GM21515 (cell line): ENCODE results near the gene ZNF689.

Source experiments
- ATAC-seq: cut with Tn5 transposase; IDR thresholded peaks from one replicate; pipeline ENCODE4 v1.9.1; 2021; ENCODE audit not compliant: unreplicated experiment

ZNF689 gene

GRCh38 chr16:30609926-30610839 lies at the start of gene ZNF689:
TSS of gene ZNF689 (minus strand) at chr16:30610389. CDS start at chr16:30610041, 348 bp downstream.
- ATAC-seq, result peak; percentile 73

- ATAC-seq, result peak; percentile 22
Observed at GRCh38 chr16:30658731-30659506, 48.7 kb upstream of the ZNF689 start.

- peak; percentile 66 for ATAC-seq
Observed at GRCh38 chr16:30657866-30658730, 47.9 kb upstream of the ZNF689 start, which contains the start of gene FBRS. TSS of gene FBRS (plus strand) at chr16:30658431. CDS start at chr16:30659519, 1,088 bp downstream.

DNA sequence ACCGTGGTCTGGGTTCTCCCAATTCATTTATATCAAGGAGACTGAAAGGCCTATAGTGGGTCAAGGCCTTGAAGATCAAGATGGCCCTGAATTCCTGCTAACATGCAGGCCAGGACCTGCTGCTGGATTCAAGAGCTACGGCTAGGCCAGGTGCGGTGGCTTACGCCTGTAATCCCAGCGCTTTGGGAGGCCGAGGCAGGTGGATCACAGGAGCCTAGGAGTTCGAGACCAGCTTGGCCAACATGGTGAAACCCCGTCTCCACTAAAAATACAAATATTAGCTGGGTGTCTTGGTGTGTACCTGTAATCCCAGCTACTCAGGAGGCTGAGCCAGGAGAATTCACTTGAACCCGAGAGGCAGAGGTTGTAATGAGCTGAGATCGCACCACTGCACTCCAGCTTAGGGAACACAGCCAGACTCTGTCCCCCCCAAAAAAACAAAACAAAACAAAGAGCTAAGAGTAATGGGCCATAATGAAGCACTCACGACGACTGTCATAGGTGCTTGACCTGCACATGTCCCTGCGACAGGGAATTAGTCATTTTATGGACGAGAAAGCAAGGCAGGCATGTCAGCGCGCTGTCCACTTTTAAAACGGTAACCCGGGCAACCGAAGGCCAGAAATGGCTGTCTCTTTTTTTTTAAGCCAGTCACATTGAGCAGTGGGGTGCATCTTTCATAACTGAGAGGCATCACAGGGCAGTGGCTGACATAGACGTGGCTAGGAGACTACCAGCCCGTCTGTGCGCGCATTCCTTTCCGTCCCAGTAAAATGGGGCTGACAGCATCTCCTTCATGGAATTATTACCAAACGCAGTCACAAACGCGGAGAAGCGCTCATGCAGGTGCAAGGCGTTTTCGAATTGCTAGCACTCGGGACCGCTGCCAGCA lies 47.0 kb upstream of the ZNF689 start:
- ATAC-seq, result no peak

GRCh38 chr16:30656388-30656787 lies 46.2 kb upstream of the ZNF689 start:
- ATAC-seq, result no peak

- no peak for ATAC-seq
Observed at GRCh38 chr16:30655815-30656347, 45.7 kb upstream of the ZNF689 start.

- ATAC-seq, result no peak
Observed at GRCh38 chr16:30654856-30655255, 44.7 kb upstream of the ZNF689 start.

GRCh38 chr16:30652718-30653117 lies 42.5 kb upstream of the ZNF689 start:
- ATAC-seq, result no peak

DNA sequence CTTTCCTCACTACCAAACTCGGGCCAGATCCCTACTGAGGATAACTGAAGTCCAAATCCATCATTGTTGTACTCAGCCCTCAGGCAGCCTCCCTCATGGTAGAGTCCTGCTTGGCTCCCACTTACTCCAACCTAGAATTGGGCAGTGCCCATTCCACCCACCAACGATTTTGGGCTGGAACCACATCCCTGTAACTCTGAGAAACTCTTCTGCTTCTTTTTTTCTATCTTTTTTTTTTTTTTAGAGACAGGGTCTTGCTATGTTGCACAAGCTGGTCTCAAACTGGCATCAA lies 41.8 kb upstream of the ZNF689 start:
- ATAC-seq, result no peak

GRCh38 chr16:30651124-30652004 lies 41.2 kb upstream of the ZNF689 start:
- peak; percentile 41 for ATAC-seq

GRCh38 chr16:30650369-30651123 lies 40.4 kb upstream of the ZNF689 start, which contains the start of gene PRR14:
TSS of gene PRR14 (plus strand) at chr16:30650960. CDS start at chr16:30651646, 686 bp downstream.
- ATAC-seq, result peak; percentile 68

DNA sequence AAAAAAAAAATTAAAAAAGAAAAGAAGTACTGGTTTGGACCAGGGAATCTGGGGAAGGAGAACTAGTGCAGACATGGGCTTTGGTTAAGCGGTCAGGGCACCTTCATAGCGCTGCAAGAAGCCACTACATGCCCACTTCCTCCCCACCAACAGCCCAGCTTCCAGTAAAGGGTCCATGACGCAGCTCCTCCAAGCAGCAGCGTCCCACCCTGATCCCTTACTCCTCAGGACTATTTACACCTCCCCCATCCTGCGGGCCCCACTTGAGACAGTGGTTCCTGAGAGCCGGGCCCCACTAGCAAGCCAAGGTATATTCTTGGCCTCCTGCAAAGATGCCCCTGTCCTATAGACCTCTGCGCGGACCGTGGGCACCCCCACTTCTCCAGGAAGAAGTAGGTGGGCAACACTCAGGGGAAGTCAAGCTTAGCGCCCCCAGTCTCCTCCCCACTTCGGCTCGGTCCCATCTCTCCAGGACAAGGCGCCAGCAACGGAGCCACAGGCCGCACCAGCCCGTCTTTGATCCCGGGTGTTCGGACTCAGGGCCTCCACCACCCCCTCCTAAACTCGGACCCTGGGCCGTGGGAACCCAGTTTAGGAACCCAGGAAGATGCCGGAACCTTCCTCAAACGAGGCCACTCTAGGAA lies 39.7 kb upstream of the ZNF689 start:
- ATAC-seq, result no peak

GRCh38 chr16:30647274-30647571 lies 37.0 kb upstream of the ZNF689 start:
- no peak for ATAC-seq

GRCh38 chr16:30645727-30646126 lies 35.5 kb upstream of the ZNF689 start:
- ATAC-seq, result no peak

- no peak for ATAC-seq
Observed at GRCh38 chr16:30644334-30644830, 34.2 kb upstream of the ZNF689 start.

- ATAC-seq, result no peak
Observed at GRCh38 chr16:30641378-30641982, 31.3 kb upstream of the ZNF689 start.

DNA sequence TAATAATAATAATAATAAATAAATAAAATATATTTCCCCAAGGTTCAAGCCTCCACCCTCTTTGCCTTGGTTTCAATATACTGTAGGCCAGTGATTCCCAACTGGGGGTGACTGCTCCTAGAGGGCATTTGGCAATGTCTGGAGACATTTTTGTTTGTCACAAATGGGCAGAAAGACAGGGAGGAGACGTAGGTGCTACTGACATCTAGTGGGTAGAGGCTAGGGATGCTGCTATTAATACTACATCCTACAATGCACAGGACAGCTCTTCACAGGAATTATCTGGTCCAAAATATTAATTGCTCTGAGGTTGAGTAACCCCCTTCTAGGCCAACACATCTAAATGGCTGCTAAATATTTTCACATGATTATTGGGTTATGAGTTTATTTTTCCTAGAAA lies 27.8 kb upstream of the ZNF689 start:
- ATAC-seq, result no peak
